Measurements from ENCODE around the gene NUDT1.

- TF ChIP-seq CTCF (conservative IDR thresholded peaks at IDR 0.05; ENCODE audit: low read depth in 2 of 2) (no peak), EZH2 (IDR thresholded peaks at IDR 0.05; ENCODE audit: low read depth, unreplicated experiment) (no peak), ZNF114 (CRISPR knock-in tag; IDR thresholded peaks at IDR 0.05) (no peak), REST (IDR thresholded peaks at IDR 0.05; ENCODE audit: unreplicated experiment) (no peak), POLR2AphosphoS5 (IDR thresholded peaks at IDR 0.05; ENCODE audit: low read depth) (no peak), STAT1 (IDR thresholded peaks at IDR 0.05; ENCODE audit: unreplicated experiment) (no peak), EZH2phosphoT487 (IDR thresholded peaks at IDR 0.05; ENCODE audit: unreplicated experiment) (no peak), JUNB (IDR thresholded peaks at IDR 0.05; ENCODE audit: unreplicated experiment) (no peak), ZNF331 (CRISPR knock-in tag; IDR thresholded peaks at IDR 0.05; ENCODE audit: low read depth) (no peak), CREB1 (CRISPR knock-in tag; IDR thresholded peaks at IDR 0.05; ENCODE audit: low read depth) (no peak)
Measured at GRCh38 chr7:2237109-2237602, 4.9 kb upstream of the NUDT1 start.

Measured in GM23338 (cell line).